SK-N-SH treated with all-trans-retinoic acid at 6 μM for 48 hours (cell line): ENCODE results near the gene DNASE2B.

Source experiments
- ATAC-seq: fragments of 200-7000 bp; cut with Tn5 transposase; 3 replicates; pipeline ENCODE4 v1.9.1; 2020; ENCODE audit warnings: mild to moderate bottlenecking, moderate library complexity
- ARNTL ChIP-seq: fragments of 450-650 bp; formaldehyde crosslinking; IDR thresholded peaks from 2 replicates; pipeline ENCODE4 v1.5.0; 2020; ENCODE audit warnings: low read depth, mild to moderate bottlenecking, moderate library complexity, borderline replicate concordance
- CSDC2 ChIP-seq: fragments of 250-450 bp; sonication (Bioruptor Pico); IDR thresholded peaks from 2 replicates; pipeline ENCODE4 v1.5.0; 2020; ENCODE audit warnings: mild to moderate bottlenecking, moderate library complexity
- CSRNP3 ChIP-seq: fragments of 250-450 bp; sonication (Bioruptor Pico); IDR thresholded peaks from 2 replicates; pipeline ENCODE4 v1.5.1; 2021; ENCODE audit warnings: mild to moderate bottlenecking, moderate library complexity
- ESRRG ChIP-seq: fragments of 250-450 bp; sonication (Bioruptor Pico); IDR thresholded peaks from 2 replicates; pipeline ENCODE4 v1.6.1; 2021; ENCODE audit warnings: mild to moderate bottlenecking
- GLIS3 ChIP-seq: fragments of 250-450 bp; sonication (Bioruptor Pico); IDR thresholded peaks from 2 replicates; pipeline ENCODE4 v1.5.0; 2020; ENCODE audit warnings: mild to moderate bottlenecking, moderate library complexity
- ISL1 ChIP-seq: fragments of 250-450 bp; sonication (Bioruptor Pico); IDR thresholded peaks from 2 replicates; pipeline ENCODE4 v2.1.2; 2022; ENCODE audit warnings: mild to moderate bottlenecking, moderate library complexity
- OSR1 ChIP-seq: fragments of 250-450 bp; sonication (Bioruptor Pico); IDR thresholded peaks from 2 replicates; pipeline ENCODE4 v1.8.0; 2022; ENCODE audit warnings: moderate library complexity, mild to moderate bottlenecking, inconsistent platforms
- PATZ1 ChIP-seq: fragments of 250-450 bp; sonication (Bioruptor Pico); IDR thresholded peaks from 2 replicates; pipeline ENCODE4 v1.8.0; 2020; ENCODE audit warnings: mild to moderate bottlenecking, moderate library complexity, borderline replicate concordance
- RARB ChIP-seq: fragments of 250-450 bp; sonication (Bioruptor Pico); IDR thresholded peaks from 2 replicates; pipeline ENCODE4 v1.8.0; 2021; ENCODE audit warnings: mild to moderate bottlenecking, moderate library complexity
- SNAI2 ChIP-seq: fragments of 250-450 bp; sonication (Bioruptor Pico); IDR thresholded peaks from 2 replicates; pipeline ENCODE4 v1.5.0; 2020; ENCODE audit warnings: mild to moderate bottlenecking, moderate library complexity
- TCF4 ChIP-seq: fragments of 250-450 bp; sonication (Bioruptor Pico); IDR thresholded peaks from 2 replicates; pipeline ENCODE4 v1.8.0; 2021; ENCODE audit warnings: mild to moderate bottlenecking, moderate library complexity, borderline replicate concordance
- TOX ChIP-seq: fragments of 250-450 bp; sonication (Bioruptor Pico); IDR thresholded peaks from 2 replicates; pipeline ENCODE4 v1.8.0; 2021; ENCODE audit warnings: mild to moderate bottlenecking, moderate library complexity, borderline replicate concordance
- ZC3H10 ChIP-seq: fragments of 250-450 bp; sonication (Bioruptor Pico); IDR thresholded peaks from 2 replicates; pipeline ENCODE4 v1.5.1; 2021; ENCODE audit warnings: mild to moderate bottlenecking, moderate library complexity
- ZFP3 ChIP-seq: fragments of 250-450 bp; sonication (Bioruptor Pico); IDR thresholded peaks from 2 replicates; pipeline ENCODE4 v1.5.0; 2020; ENCODE audit warnings: mild to moderate bottlenecking, moderate library complexity
- ZFP30 ChIP-seq: fragments of 450-650 bp; formaldehyde crosslinking; IDR thresholded peaks from 2 replicates; pipeline ENCODE4 v1.5.0; 2022; ENCODE audit warnings: mild to moderate bottlenecking, moderate library complexity
- ZNF8 ChIP-seq: fragments of 450-650 bp; formaldehyde crosslinking; IDR thresholded peaks from 2 replicates; pipeline ENCODE4 v1.5.0; 2020; ENCODE audit warnings: mild to moderate bottlenecking, moderate library complexity
- TF ChIP-seq, protein P1 (sequence below): fragments of 250-450 bp; sonication (Bioruptor Pico); IDR thresholded peaks from 2 replicates; pipeline ENCODE4 v1.5.1; 2020; ENCODE audit warnings: low read depth, mild to moderate bottlenecking, moderate library complexity
- TF ChIP-seq, protein P2 (sequence below): fragments of 250-450 bp; sonication (Bioruptor Pico); IDR thresholded peaks from 2 replicates; pipeline ENCODE4 v1.5.0; 2020; ENCODE audit warnings: mild to moderate bottlenecking, moderate library complexity

The DNASE2B gene

GRCh38 chr1:84424513-84425149 is 26.3 kb downstream of the DNASE2B start:
- TF ChIP-seq ISL1 (CRISPR knock-in tag) (no peak), PATZ1 (CRISPR knock-in tag) (no peak), ZFP3 (CRISPR knock-in tag) (no peak), OSR1 (CRISPR knock-in tag) (no peak), ESRRG (CRISPR knock-in tag) (no peak), RARB (CRISPR knock-in tag) (no peak), CSRNP3 (CRISPR knock-in tag) (no peak), ZFP30 (no peak), SNAI2 (CRISPR knock-in tag) (no peak), CSDC2 (CRISPR knock-in tag) (no peak), ARNTL (CRISPR knock-in tag) (no peak)
- ATAC-seq = no peak

DNA sequence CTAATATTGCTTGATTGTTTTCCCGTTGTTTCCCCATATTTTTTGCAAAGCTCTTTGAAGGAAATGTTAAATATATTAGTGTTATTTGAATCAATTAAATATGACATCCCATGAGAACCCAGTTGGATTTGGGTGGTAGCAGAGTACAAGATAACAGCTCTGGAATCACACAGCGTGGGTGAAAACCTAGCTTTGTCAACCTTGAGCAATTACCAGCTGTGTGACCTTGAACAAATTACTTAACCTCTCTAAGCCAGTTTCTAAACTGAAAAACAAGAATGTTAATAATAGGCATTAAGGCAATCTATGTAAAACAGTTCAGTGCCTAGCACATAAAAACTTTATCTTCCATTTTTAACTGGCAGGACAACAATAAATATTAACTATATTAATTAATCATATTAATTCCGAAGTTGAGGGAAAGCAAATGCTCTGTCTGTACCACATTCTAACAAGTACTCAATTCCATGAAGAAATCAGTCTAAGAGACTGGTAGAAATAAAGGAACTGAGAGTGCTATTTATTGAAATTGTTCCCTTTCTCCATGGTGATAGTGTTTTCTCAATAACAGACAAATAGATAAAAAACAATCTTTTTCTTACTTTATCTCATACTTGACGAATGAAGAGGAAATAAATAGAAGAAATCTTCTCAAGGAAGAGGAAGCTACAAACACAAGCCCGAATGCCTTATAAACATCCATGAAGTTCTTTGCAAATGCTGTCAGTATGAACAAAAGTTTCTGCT is 27.0 kb downstream of the DNASE2B start:
- ATAC-seq = no peak
- TF ChIP-seq GLIS3 (CRISPR knock-in tag) = no peak
- TF ChIP-seq CSRNP3 (CRISPR knock-in tag) = no peak
- no peak for TF ChIP-seq OSR1 (CRISPR knock-in tag)
- no peak for TF ChIP-seq CSDC2 (CRISPR knock-in tag)
- TF ChIP-seq ZFP3 (CRISPR knock-in tag) = no peak
- no peak for TF ChIP-seq ISL1 (CRISPR knock-in tag)
- TF ChIP-seq ZFP30 = no peak
- no peak for TF ChIP-seq TCF4
- TF ChIP-seq, protein P1, sequence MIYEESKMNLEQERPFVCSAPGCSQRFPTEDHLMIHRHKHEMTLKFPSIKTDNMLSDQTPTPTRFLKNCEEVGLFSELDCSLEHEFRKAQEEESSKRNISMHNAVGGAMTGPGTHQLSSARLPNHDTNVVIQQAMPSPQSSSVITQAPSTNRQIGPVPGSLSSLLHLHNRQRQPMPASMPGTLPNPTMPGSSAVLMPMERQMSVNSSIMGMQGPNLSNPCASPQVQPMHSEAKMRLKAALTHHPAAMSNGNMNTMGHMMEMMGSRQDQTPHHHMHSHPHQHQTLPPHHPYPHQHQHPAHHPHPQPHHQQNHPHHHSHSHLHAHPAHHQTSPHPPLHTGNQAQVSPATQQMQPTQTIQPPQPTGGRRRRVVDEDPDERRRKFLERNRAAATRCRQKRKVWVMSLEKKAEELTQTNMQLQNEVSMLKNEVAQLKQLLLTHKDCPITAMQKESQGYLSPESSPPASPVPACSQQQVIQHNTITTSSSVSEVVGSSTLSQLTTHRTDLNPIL (CRISPR knock-in tag) = no peak
- TF ChIP-seq ARNTL (CRISPR knock-in tag) = no peak
- no peak for TF ChIP-seq TOX

GRCh38 chr1:84426376-84426775 is 28.1 kb downstream of the DNASE2B start:
- ATAC-seq = no peak
- TF ChIP-seq, protein P1 (CRISPR knock-in tag) = no peak
- TF ChIP-seq GLIS3 (CRISPR knock-in tag) = no peak
- TF ChIP-seq SNAI2 (CRISPR knock-in tag) = no peak
- TF ChIP-seq ZNF8 = no peak
- no peak for TF ChIP-seq ZFP30
- no peak for TF ChIP-seq OSR1 (CRISPR knock-in tag)
- TF ChIP-seq ZC3H10 (CRISPR knock-in tag) = no peak
- no peak for TF ChIP-seq CSDC2 (CRISPR knock-in tag)
- TF ChIP-seq, protein P2, sequence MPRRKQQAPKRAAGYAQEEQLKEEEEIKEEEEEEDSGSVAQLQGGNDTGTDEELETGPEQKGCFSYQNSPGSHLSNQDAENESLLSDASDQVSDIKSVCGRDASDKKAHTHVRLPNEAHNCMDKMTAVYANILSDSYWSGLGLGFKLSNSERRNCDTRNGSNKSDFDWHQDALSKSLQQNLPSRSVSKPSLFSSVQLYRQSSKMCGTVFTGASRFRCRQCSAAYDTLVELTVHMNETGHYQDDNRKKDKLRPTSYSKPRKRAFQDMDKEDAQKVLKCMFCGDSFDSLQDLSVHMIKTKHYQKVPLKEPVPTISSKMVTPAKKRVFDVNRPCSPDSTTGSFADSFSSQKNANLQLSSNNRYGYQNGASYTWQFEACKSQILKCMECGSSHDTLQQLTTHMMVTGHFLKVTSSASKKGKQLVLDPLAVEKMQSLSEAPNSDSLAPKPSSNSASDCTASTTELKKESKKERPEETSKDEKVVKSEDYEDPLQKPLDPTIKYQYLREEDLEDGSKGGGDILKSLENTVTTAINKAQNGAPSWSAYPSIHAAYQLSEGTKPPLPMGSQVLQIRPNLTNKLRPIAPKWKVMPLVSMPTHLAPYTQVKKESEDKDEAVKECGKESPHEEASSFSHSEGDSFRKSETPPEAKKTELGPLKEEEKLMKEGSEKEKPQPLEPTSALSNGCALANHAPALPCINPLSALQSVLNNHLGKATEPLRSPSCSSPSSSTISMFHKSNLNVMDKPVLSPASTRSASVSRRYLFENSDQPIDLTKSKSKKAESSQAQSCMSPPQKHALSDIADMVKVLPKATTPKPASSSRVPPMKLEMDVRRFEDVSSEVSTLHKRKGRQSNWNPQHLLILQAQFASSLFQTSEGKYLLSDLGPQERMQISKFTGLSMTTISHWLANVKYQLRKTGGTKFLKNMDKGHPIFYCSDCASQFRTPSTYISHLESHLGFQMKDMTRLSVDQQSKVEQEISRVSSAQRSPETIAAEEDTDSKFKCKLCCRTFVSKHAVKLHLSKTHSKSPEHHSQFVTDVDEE = no peak
- no peak for TF ChIP-seq ARNTL (CRISPR knock-in tag)
